HL-60 (cell line): ENCODE measurements around the gene MAP3K5.

Experiments
- CTCF ChIP-seq: IDR thresholded peaks from one replicate; pipeline ENCODE4 v1.5.1; 2011; ENCODE audit warnings: low read length, control low read depth, inconsistent platforms; ENCODE audit not compliant: insufficient read depth
- GABPA ChIP-seq: IDR thresholded peaks from 2 replicates; pipeline ENCODE4 v1.6.1; 2012; ENCODE audit warnings: low read depth
- POLR2AphosphoS5 ChIP-seq: IDR thresholded peaks from 2 replicates; pipeline ENCODE4 v1.6.1; 2012; ENCODE audit warnings: low read depth
- REST ChIP-seq: IDR thresholded peaks from 2 replicates; pipeline ENCODE4 v1.6.1; 2012; ENCODE audit warnings: low read depth; ENCODE audit not compliant: insufficient replicate concordance

- TF ChIP-seq CTCF (no peak), REST (no peak), POLR2AphosphoS5 (no peak), GABPA (no peak)
These were observed 198.4 kb downstream of the MAP3K5 start for GRCh38 chr6:136593748-136594490.
